Stomach (tissue), 4 donors: Measurements from ENCODE around the gene NRP2.

Experiments used
- POLR2A ChIP-seq, 4 donors: fragments of 450-650 bp; IDR thresholded peaks; one replicate each; pipeline ENCODE4 v1.6.1; 2016; ENCODE audit warnings: antibody characterized with exemption in 4 of 4, control low read depth in 2 of 4, mild to moderate bottlenecking in 1 of 4, moderate library complexity in 1 of 4
- TF ChIP-seq, protein P1 (sequence below), 7 experiments: fragments of 450-650 bp in 4 of 7; fragments of 200-600 bp in 3 of 7; sonication (generic) in 3 of 7; IDR thresholded peaks; one replicate each; pipeline ENCODE4 v1.5.1; 2016 to 2019; ENCODE audit warnings: antibody characterized with exemption in 7 of 7, control low read depth in 2 of 7, mild to moderate bottlenecking in 1 of 7

DNA sequence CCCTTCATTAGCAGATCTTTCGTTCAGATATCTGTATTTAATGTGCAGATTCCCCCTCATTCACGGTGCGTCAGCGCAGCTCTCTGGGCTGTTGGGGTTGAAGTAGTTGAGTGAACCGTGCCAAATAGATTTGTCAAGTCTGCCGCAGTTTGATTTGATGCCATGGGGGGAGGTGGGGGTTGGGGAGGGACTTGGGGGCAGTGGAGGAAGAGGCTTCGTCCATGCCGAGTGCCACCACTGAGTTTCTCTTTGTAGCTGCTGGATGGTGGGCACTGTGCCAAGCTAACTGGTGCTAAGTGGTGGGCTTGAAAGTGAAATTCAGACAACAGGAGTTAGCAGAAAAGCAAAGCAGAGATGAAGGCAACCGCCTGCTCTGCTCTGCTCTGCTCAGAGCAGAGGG, 47.9 kb downstream of the NRP2 start:
- TF ChIP-seq, protein P1, sequence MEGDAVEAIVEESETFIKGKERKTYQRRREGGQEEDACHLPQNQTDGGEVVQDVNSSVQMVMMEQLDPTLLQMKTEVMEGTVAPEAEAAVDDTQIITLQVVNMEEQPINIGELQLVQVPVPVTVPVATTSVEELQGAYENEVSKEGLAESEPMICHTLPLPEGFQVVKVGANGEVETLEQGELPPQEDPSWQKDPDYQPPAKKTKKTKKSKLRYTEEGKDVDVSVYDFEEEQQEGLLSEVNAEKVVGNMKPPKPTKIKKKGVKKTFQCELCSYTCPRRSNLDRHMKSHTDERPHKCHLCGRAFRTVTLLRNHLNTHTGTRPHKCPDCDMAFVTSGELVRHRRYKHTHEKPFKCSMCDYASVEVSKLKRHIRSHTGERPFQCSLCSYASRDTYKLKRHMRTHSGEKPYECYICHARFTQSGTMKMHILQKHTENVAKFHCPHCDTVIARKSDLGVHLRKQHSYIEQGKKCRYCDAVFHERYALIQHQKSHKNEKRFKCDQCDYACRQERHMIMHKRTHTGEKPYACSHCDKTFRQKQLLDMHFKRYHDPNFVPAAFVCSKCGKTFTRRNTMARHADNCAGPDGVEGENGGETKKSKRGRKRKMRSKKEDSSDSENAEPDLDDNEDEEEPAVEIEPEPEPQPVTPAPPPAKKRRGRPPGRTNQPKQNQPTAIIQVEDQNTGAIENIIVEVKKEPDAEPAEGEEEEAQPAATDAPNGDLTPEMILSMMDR (IDR thresholded peaks at IDR 0.05): no peak
- TF ChIP-seq POLR2A (IDR thresholded peaks at IDR 0.05): no peak
